ENCODE results near the gene SEZ6.
"Not testable (repeated sequence)": the region's sequence is repeated elsewhere in the genome, so short reads cannot be mapped to it uniquely, and the experiment has no call there.

SEZ6 gene

GRCh38 chr17:28951991-28952975 lies 53.5 kb downstream of the SEZ6 start:
- peak; percentile 99 for FAIRE-seq

GRCh38 chr17:28951428-28951990 lies 54.3 kb downstream of the SEZ6 start, which contains the start of gene PHF12:
Gene PHF12, minus strand, starts transcription at chr17:28951518. Its CDS starts 558 bp downstream, at chr17:28950960.
- peak; percentile 56 for FAIRE-seq

DNA sequence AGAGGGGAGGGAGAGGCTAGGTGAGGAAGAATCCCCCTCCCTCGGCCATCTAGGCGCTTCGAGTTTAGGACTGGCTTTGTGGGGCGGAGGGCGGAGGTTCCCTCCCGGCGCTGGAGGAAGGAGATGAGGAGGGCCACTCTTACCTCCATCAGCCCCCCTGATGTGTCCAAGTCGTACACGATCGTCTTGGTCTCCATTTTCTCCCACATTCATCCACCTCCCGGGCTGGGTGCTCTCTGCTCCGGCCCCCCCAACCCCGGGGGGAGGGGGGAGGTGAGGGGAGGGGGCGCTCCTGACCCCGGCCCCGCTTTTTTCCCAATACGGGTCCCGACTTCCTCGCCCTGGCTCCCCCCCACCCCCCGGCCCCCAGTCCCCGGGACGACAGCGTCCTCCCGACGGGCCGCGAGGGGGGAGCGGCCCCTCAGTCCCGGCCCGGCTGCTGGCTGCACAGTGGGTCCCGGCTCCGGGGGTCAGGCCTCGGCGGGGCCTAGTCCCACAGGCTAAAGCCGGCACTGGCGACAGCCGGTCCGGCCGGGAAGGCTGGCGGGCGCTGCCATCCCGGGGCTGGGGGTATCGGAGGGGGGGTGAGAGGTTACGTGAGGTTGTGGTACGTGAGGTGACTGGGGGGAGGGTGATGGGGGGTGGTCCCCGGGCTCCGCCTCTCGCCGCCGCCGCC lies 54.9 kb downstream of the SEZ6 start:
- FAIRE-seq: no peak

DNA sequence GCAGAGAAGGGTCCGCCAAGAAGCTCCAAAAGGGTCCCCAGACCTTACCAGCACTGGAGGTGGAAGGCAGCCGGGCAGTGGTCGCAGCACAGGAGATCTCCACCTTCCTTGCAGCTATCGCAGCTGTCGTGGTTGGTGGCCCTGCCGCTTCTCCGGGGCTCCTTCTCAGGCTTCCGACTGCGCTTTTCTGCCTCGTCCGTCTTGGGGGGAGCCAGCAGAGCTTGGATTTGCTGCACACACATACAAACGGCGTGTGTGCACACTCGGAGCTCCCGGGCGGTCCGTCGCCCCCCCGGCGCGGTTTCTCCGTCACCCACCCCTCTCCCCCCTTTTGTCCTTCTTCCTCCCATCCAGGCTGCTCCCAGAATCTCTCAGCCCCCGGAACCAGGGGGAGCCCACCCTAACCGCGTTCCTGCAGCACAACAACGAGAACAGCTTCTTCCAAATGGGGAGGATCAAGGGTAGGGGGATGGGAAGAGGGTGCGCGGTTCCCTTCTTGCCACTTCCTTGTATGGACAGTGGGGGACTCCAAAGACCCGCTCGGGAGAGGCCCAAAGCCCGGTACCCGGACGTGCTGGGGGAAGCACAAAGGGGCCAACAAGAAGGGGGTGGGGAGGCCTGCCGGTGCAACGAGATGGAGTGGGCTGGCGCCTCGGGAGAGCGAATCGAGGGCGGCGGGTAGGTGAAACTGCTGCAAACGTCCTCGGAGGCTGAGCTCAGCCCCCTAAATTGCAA lies 55.6 kb downstream of the SEZ6 start:
- FAIRE-seq: no peak

- no peak for FAIRE-seq
These were observed 56.4 kb downstream of the SEZ6 start for GRCh38 chr17:28949185-28950016.

- no peak for FAIRE-seq
These were observed 57.0 kb downstream of the SEZ6 start for GRCh38 chr17:28948873-28949184.

DNA sequence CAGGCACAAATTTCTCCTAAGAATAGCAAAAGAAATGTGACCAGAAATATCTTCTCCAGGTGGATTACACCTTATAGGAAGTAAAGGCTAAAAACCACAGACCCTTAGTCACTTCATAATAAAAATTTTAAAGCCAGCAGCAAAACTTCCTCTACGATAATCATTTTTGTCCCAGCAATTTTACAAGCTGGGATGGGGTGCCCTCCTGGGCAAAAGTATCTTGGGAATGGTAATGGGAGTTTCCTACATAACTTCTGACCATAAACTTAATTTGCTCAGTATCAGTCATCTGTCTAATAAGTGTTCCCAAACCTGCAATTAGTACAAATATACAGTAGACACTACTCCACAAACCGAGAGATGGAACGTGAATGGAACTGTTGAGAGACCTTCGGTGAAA lies 57.5 kb downstream of the SEZ6 start:
- FAIRE-seq: no peak

- FAIRE-seq: no peak
These were observed 58.2 kb downstream of the SEZ6 start for GRCh38 chr17:28947639-28948038.

DNA sequence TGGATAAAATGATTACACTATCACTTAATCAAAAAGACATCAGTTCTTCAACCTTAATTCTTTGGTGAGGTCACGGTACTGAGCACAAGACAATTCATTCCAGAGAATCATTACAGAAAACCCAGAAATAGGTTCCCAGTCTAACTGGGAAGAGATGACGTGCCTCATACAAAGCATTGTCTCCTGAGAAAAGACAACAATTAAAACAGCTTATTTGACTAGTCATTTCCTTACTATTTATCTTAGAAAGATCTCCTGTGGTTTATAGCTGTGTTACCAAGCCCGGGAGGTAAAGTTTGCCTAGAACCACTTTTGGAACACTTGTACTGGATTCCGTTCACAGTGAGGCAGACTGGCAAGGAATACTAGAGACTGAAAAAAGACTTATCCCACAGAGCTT lies 59.6 kb downstream of the SEZ6 start:
- FAIRE-seq: no peak

DNA sequence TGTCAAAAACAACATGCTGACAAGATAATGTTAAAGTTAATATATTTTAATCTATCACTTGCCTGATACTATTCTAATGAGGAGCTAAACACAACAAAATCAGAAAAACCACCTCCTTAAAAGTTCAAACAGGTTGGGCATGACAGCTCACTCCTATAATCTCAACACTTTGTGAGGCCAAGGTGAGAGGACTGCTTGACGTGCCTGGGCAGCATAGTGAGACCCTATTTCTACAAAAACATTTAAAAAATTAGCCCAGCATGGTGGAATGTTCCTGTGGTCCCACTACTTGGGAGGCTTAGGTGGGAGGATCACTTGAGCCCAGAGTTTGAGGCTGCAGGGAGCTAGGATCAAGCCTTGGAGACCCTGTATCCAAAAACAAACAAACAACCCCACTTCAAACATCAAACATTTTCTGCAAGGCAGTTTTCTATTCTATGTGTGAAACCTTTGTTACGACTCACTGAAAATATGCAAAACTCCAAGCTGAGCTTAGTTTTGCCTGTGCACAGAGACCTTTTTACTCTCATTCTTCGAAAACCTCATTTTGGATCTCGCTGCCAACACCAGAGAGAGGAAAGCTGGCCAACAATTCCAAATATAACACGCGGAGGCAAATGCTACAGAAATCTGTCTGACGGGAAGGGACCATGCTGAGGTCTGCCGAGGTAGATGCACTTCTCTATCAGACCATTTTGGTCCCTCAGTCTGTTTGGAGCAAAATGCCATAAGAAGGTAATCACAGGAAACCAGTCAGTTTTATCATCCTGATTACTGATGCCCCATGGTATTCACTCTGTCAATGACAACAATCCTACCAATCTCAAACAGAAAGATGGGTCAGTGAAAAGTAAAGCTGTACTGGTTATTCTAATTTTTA lies 60.7 kb downstream of the SEZ6 start:
- no peak for FAIRE-seq

GRCh38 chr17:28944343-28944742 lies 61.5 kb downstream of the SEZ6 start:
- FAIRE-seq: no peak

DNA sequence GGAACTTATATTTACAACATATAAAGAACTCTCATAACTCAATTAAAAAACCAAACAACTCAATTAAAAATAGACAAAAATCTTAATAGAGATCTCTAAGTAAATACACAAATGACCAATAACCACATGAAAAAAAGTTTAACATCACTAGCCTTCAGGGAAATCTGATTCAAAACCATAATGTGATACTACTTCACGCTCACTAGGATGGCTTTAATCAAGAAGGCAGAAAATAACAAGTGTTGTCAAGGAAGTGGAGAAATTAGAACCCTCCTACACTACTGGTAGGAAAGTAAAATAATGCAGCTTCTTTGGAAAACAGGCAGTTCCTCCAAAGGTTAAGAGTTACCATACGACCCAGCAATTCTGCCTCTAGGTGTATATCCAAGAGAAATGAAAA lies 62.9 kb downstream of the SEZ6 start:
- FAIRE-seq: no peak

- FAIRE-seq: no peak
These were observed 64.6 kb downstream of the SEZ6 start for GRCh38 chr17:28941251-28941650.

GRCh38 chr17:28940675-28941074 lies 65.2 kb downstream of the SEZ6 start:
- no peak for FAIRE-seq

DNA sequence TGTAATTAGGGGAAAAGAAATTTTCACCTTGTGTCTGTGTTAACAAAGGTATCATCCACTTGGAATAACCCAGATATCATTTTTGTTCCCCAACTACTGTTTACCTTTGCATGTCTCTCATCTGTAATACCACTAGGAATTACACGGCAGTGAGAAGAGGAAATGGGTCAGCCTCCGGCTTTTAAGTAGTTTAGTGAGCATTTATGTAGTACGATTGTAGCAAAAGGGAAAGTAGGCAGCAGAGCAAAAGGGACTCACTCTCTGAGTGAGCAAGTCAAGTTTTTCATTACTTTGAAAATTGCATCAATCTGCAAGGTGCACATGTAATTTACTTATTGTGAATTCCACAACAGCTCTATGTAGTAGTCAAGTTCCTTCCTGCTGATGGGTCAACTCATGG lies 65.7 kb downstream of the SEZ6 start:
- FAIRE-seq: no peak

- no peak for FAIRE-seq
These were observed 67.3 kb downstream of the SEZ6 start for GRCh38 chr17:28938552-28938951.

DNA sequence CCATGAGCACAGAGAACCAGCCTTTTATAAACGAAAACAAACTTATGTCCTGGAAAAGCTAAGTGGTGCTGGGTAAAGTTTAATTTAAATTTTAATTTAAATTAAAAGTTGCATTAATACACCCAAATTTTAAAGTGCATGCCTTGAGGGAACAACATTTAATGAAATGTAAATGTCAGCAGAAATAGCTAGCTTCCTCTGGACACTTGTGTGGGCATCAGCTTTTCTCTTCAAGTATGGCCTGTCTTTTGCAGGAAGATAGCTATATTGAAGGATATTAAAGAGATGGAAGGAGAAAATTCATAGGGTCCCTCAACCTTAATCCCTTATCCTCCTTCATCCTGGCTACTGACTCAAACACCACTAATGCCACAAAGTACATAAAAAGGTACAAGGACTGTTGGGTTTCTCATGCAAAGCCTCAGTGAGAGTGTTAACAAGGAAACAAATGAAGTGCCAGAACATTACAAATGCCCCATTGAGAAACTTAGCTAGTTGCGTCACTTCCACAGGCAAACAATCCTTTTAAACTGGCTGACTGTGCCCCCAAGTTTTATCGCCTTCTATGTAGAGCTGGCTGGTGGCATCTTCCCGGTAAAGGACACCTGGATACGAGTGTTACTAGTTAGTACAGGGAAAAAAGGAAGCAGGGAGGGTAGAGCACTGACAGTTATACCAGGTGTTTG lies 68.6 kb downstream of the SEZ6 start:
- FAIRE-seq: no peak

DNA sequence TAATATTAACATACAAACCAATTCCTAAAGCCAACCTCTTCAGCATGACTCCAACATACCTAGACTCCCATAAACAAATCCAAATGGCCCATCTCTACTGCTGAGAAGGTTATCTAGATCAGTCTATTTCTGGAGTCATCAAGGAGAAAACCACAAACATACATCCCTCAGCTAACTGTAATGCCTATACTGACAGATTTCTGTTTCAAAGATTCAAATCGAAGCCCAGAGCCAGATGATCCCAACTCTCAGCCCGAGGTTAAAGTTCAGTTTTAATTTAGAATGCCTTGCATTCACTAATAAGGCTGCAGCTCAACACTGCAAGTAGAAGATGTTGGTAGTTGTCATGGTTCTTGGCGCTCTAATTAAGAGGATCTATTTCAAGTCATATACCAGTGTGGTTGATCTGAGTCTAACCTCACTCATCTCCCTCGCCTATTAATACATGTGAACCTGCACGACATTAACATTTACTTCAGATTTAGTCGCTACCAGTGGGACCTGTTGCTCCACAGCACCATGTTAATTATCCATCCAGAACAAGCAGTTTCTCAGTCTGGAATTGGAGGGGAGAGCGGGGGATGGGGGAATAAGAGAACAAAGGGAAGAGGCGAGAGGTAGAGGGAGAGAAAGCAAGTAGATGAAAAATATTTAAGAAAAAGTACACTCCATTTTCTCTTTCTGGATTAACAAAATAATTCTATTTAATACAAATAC lies 69.9 kb downstream of the SEZ6 start:
- FAIRE-seq: no peak

GRCh38 chr17:28934508-28934907 lies 71.3 kb downstream of the SEZ6 start:
- not testable (repeated sequence) for FAIRE-seq

GRCh38 chr17:28929787-28930186 lies 76.0 kb downstream of the SEZ6 start:
- FAIRE-seq: no peak

Data from islet of Langerhans (tissue), 1 donor.